GM06990 (cell line): ENCODE data around the gene SULT1C2.

Experiments
- DNase-seq: peaks from one replicate; pipeline ENCODE4 v3.0.0-alpha.2; 2011; ENCODE audit not compliant: insufficient read length; ENCODE audit errors: extremely low read depth
- H3K27me3 ChIP-seq: replicated peaks from 2 replicates; pipeline ENCODE4 v1.6.0; 2011; ENCODE audit warnings: low read length; ENCODE audit not compliant: control insufficient read depth, insufficient read depth
- H3K36me3 ChIP-seq: 2 replicates; pipeline ENCODE4 v1.5.1; 2011; ENCODE audit warnings: low read length; ENCODE audit not compliant: control insufficient read depth, insufficient read depth
- H3K4me3 ChIP-seq: replicated peaks from 2 replicates; pipeline ENCODE4 v1.5.1; 2011; ENCODE audit warnings: low read depth, mild to moderate bottlenecking, control low read depth, low read length
- TF ChIP-seq, protein P1 (sequence below): IDR thresholded peaks from 2 replicates; pipeline ENCODE4 v1.5.1; 2011; ENCODE audit warnings: low read length, control low read depth, mild to moderate bottlenecking, inconsistent platforms; ENCODE audit not compliant: insufficient read depth, poor library complexity, severe bottlenecking

The SULT1C2 gene

DNA sequence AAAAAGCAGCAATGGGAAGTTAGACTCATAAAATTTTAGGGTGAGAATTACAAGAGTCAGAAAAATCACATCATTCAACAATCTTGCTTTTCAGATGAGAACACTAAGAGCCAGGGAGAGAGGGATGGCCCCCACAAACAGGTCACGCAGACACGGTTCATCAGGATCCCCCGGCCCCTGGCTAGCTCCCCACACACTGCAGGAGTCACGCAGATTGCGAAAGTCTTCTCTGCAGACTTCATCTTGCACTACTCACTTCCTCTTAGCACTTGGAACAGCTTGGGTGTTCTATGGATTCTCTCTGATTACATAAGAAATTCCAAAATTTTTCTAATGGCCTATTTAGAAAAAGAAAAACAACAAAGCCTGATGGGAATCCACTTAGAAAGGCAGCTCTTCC is 21.6 kb upstream of the SULT1C2 start:
- TF ChIP-seq, protein P1, sequence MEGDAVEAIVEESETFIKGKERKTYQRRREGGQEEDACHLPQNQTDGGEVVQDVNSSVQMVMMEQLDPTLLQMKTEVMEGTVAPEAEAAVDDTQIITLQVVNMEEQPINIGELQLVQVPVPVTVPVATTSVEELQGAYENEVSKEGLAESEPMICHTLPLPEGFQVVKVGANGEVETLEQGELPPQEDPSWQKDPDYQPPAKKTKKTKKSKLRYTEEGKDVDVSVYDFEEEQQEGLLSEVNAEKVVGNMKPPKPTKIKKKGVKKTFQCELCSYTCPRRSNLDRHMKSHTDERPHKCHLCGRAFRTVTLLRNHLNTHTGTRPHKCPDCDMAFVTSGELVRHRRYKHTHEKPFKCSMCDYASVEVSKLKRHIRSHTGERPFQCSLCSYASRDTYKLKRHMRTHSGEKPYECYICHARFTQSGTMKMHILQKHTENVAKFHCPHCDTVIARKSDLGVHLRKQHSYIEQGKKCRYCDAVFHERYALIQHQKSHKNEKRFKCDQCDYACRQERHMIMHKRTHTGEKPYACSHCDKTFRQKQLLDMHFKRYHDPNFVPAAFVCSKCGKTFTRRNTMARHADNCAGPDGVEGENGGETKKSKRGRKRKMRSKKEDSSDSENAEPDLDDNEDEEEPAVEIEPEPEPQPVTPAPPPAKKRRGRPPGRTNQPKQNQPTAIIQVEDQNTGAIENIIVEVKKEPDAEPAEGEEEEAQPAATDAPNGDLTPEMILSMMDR: no peak

DNA sequence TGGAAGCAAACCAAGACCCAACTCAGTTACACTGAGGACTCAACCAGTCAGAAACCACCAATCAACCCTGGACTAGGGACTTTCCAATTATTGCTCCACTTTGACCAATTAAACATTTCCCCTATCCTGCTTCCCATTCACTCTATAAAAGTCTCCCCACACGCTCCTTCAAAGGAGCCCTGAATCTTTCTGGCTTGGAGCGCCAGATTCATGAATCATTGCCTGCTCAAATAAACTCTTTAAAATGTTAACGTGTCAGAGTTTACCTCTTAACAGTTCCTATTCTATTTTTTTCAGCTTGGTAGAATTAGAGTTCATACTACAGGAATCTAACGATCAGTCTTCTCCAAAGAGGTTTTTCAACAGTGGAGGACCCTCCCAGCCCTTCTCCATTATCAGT is 20.7 kb upstream of the SULT1C2 start:
- DNase-seq: no peak
- H3K36me3 ChIP-seq: no peaks in the 10 kb centered on the region
- TF ChIP-seq, protein P1: no peak
- no peak overlapping the region for H3K4me3 ChIP-seq
- H3K27me3 ChIP-seq: no peaks in the 10 kb centered on the region; the same call in none of the 2 replicates

More for the DNA sequence above, 21.6 kb upstream of the SULT1C2 start:
- DNase-seq: no peak
- no peaks in the 10 kb centered on the region; the same call in none of the 2 replicates for H3K27me3 ChIP-seq
- no peaks in the 10 kb centered on the region for H3K36me3 ChIP-seq
- H3K4me3 ChIP-seq: no peak overlapping the region

DNA sequence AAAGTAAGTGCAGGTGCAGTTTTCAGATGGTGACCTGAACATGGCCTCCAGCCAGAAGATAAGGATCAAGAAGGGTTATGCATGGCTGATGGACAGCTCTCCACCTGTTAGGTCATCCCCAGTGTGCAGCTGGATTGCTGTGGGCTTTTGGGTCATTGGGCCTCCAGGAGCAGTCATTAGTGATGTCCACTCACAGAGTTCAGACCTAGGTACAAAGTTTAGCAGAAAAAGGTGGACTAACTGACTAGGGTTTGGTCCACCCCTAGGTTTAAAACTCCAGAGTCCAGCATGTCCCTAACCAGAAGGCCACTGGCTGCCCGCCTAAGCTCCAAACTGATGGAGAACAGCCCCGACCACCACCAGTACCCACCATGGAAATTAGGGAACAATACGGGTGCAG is 18.3 kb upstream of the SULT1C2 start:
- Histone ChIP-seq H3K27me3 (no peaks in the 10 kb centered on the region; the same call in none of the 2 replicates), H3K36me3 (no peaks in the 10 kb centered on the region), H3K4me3 (no peak overlapping the region)
- DNase-seq: no peak
- TF ChIP-seq, protein P1: no peak

DNA sequence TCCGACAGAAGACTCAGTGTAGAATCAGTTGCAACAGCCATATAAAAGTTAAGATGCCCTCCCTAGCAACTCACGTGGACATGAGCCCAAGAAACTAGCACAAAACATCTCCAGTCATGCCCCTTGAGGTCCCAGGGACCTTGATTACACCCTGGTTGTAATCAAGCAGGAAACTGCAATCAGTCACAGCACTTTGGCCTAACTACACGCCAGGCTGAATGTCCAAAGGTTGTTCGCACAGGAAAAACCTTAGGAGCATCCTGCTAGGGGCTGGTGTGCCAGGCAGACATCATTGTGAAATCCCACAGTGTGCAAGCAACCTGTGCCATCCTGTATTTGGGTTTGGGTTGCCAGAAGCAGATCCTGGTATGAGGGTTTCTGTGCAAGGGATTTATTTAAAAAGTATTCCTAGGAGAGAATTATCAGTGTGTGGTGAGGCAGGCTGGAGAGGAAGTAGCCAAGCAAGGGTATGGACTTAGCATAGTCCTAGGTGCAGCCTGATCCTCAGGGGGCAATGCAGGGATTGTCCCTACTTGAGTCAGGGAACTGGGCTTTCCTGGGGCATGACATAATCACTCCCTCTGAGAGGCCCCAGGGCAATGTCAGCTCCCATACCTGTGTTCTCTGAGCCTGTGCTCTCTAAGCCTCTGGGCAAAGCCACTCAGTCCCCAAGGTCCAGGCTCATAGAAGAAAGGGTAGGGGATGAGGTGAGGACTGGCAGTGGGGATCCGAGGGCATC is 17.8 kb upstream of the SULT1C2 start:
- Histone ChIP-seq H3K4me3 (no peak overlapping the region), H3K36me3 (no peaks in the 10 kb centered on the region), H3K27me3 (no peaks in the 10 kb centered on the region; the same call in none of the 2 replicates)
- DNase-seq: no peak
- TF ChIP-seq, protein P1: no peak

DNA sequence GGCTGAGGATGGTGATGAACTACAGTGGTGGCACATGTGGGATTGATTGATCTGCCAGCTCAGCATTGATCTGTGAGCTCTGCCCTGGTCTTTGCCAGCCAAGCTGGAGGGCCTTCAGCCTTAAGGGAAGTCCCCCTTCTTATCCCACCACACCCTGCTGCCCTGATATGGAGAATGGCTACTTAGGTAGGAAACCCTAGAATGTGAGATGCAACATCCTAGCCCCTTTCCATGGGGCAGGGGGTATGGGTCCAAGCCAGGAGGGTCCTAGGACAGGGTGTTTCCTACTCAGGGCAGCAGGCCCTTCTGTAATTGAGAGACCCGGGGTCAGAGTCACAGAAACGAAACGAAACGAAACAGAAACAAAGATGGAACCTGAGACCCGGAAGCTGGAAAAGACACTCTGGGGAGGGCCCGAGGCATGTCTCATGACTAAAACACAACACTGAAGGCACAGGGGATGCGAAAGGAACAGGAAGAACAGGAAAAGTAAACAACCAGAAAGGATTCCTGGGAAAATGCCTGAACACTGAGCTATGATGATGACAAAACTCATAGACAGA is 16.9 kb upstream of the SULT1C2 start:
- Histone ChIP-seq H3K27me3 (no peaks in the 10 kb centered on the region; the same call in none of the 2 replicates), H3K4me3 (no peak overlapping the region), H3K36me3 (no peaks in the 10 kb centered on the region)
- TF ChIP-seq, protein P1: no peak
- DNase-seq: no peak
